ENCODE data around the gene OR2Y1. TPM values are rescaled to one million over a fixed set of nuclear protein-coding genes. Genes with fewer than 3 reads are reported as not detected.

Gene OR2Y1
- total RNA-seq (2014; rRNA removed; shearing (Covaris generic)) = not detected in 2 replicates

GRCh38 chr5:180739958-180740357 is at the start of gene OR2Y1:
Gene OR2Y1 (minus strand): TSS chr5:180740058. CDS start chr5:180740058, 0 bp downstream.

Small RNA genes within 50 kb of the gene (small RNA-seq; reads per million reads assigned to genes)
- not detected for gene RNU1-17P

Other genes starting within 250 kb of the OR2Y1 start
- 5.9 and 8.4 TPM in 2 replicates for gene CNOT6, start 245.7 kb downstream of the OR2Y1 start, total RNA-seq (2014; rRNA removed; shearing (Covaris generic))
- gene SCGB3A1, start 148.6 kb downstream of the OR2Y1 start, total RNA-seq (2014; rRNA removed; shearing (Covaris generic)) = not detected in 2 replicates
- gene FLT4, start 90.5 kb downstream of the OR2Y1 start, total RNA-seq (2014; rRNA removed; shearing (Covaris generic)) = 0.03 and 3.7 TPM in 2 replicates
- gene MGAT1, start 62.7 kb upstream of the OR2Y1 start, total RNA-seq (2014; rRNA removed; shearing (Covaris generic)) = 53.9 and 67.3 TPM in 2 replicates
- gene ZFP62, start 121.2 kb upstream of the OR2Y1 start, total RNA-seq (2014; rRNA removed; shearing (Covaris generic)) = 17.4 and 18.0 TPM in 2 replicates
- gene BTNL8, start 159.1 kb upstream of the OR2Y1 start, total RNA-seq (2014; rRNA removed; shearing (Covaris generic)) = 0.57 and 0.72 TPM in 2 replicates
- not detected in 2 replicates for gene BTNL3, start 248.8 kb upstream of the OR2Y1 start, total RNA-seq (2014; rRNA removed; shearing (Covaris generic))

Measured in A375 (cell line).